HL-60/S4 (cell line): Measurements from ENCODE around the gene SYNJ1.
"Not testable (repeated sequence)": the region's sequence is repeated elsewhere in the genome, so short reads cannot be mapped to it uniquely, and the experiment has no call there.

Experiments
- in situ Hi-C: fragments of 300-500 bp; cut with MboI; formaldehyde crosslinking; loops from 2 replicates; pipeline ENCODE4 v1.14.3; 2022; ENCODE audit warnings: low sequenced_read_pairs

SYNJ1 gene

GRCh38 chr21:32613436-32614043 is 114.3 kb downstream of the SYNJ1 start:
- in situ Hi-C loops = no loop called here

GRCh38 chr21:32612999-32613337 is 114.8 kb downstream of the SYNJ1 start:
- in situ Hi-C loops = no loop called here

- in situ Hi-C loops = no loop called here
Measured at GRCh38 chr21:32612075-32612998, 115.5 kb downstream of the SYNJ1 start, which contains the start of gene CFAP298. Gene CFAP298, minus strand, starts transcription at chr21:32612377. Its CDS starts 134 bp downstream, at chr21:32612243.

GRCh38 chr21:32611471-32611997 is 116.3 kb downstream of the SYNJ1 start:
- in situ Hi-C loops = no loop called here

- in situ Hi-C loops = not testable (repeated sequence)
Measured at GRCh38 chr21:32610940-32611339, 116.9 kb downstream of the SYNJ1 start.

GRCh38 chr21:32608851-32609250 is 119.0 kb downstream of the SYNJ1 start:
- in situ Hi-C loops = loop anchor here (10.0 kb wide), 1 partner anchor 204 kb away; no protein-coding TSS in a partner anchor

- in situ Hi-C loops = loop anchor here (10.0 kb wide), 1 partner anchor 201 kb away; no protein-coding TSS in a partner anchor
Measured at GRCh38 chr21:32605469-32605868, 122.3 kb downstream of the SYNJ1 start.

- in situ Hi-C loops = loop anchor here (10.0 kb wide), 1 partner anchor 200 kb away; no protein-coding TSS in a partner anchor
Measured at GRCh38 chr21:32604464-32604863, 123.3 kb downstream of the SYNJ1 start.

GRCh38 chr21:32603131-32603530 is 124.7 kb downstream of the SYNJ1 start:
- in situ Hi-C loops = loop anchor here (10.0 kb wide), 1 partner anchor 198 kb away; no protein-coding TSS in a partner anchor

GRCh38 chr21:32602099-32602498 is 125.7 kb downstream of the SYNJ1 start:
- in situ Hi-C loops = loop anchor here (10.0 kb wide), 1 partner anchor 197 kb away; no protein-coding TSS in a partner anchor

- in situ Hi-C loops = no loop called here
Measured at GRCh38 chr21:32599526-32599925, 128.3 kb downstream of the SYNJ1 start.

- in situ Hi-C loops = no loop called here
Measured at GRCh38 chr21:32599091-32599490, 128.7 kb downstream of the SYNJ1 start.

GRCh38 chr21:32597205-32597604 is 130.6 kb downstream of the SYNJ1 start:
- in situ Hi-C loops = no loop called here

- in situ Hi-C loops = no loop called here
Measured at GRCh38 chr21:32595431-32595830, 132.4 kb downstream of the SYNJ1 start.

- in situ Hi-C loops = no loop called here
Measured at GRCh38 chr21:32593690-32594089, 134.1 kb downstream of the SYNJ1 start.

- in situ Hi-C loops = no loop called here
Measured at GRCh38 chr21:32592929-32593502, 134.8 kb downstream of the SYNJ1 start.

GRCh38 chr21:32590130-32590529 is 137.7 kb downstream of the SYNJ1 start:
- in situ Hi-C loops = no loop called here

- in situ Hi-C loops = no loop called here
Measured at GRCh38 chr21:32587651-32588050, 140.2 kb downstream of the SYNJ1 start.

GRCh38 chr21:32587120-32587519 is 140.7 kb downstream of the SYNJ1 start:
- in situ Hi-C loops = no loop called here

- in situ Hi-C loops = no loop called here
Measured at GRCh38 chr21:32585970-32586369, 141.8 kb downstream of the SYNJ1 start.

- in situ Hi-C loops = no loop called here
Measured at GRCh38 chr21:32585042-32585710, 142.6 kb downstream of the SYNJ1 start, which contains the start of gene TCP10L. Gene TCP10L, minus strand, starts transcription at chr21:32585523. Its CDS starts 1,219 bp downstream, at chr21:32584304.
